ENCODE data around the gene SEMA3F.

The SEMA3F gene

DNA sequence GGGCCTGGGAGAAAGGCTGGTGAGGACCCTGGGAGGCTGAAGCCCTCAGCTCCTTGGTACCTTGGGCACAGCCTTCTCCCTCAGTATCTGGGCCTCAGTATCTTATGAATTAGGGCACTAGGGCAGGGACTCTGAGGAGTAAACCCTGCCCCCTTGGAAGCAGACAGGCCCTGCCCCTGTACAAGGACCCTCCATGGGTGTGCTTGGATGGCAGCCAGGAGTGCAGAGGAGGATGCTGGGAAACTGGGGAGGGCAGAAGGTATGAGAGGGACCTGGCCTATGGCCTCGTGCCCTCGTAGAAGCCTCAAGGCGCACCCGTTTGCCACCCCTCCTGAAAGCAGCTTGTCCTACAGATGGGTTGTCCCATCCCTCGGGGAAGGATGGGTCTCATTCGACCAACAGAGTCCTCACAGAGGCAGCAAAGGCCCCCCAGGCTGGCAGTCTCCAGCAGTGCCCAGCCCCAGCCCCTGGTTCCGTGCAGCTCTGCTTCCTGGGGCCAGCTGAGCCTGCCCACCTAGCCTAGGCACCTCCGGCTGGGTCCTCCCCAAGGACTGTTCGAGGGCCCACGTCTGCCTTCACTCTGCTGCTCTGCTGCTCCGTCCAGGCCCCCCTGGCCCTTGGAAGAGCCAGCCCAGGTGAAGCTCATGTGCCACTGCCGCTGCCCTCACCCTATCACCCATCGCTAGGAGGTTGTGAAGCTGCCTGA, 15.3 kb upstream of the SEMA3F start:
- H3K4me3 Mint-ChIP-seq: no peak overlapping the region
- H3K4me1 Mint-ChIP-seq: peaks cover 10% of the 10 kb centered on the region
- DNase-seq (ENCODE audit: low spot score in 2 of 2): no peak
- ATAC-seq: no peak
- H3K9me3 Mint-ChIP-seq: no peaks in the 10 kb centered on the region
- no peak overlapping the region for H3K27ac Mint-ChIP-seq
- no peaks in the 10 kb centered on the region for H3K36me3 Mint-ChIP-seq

DNA sequence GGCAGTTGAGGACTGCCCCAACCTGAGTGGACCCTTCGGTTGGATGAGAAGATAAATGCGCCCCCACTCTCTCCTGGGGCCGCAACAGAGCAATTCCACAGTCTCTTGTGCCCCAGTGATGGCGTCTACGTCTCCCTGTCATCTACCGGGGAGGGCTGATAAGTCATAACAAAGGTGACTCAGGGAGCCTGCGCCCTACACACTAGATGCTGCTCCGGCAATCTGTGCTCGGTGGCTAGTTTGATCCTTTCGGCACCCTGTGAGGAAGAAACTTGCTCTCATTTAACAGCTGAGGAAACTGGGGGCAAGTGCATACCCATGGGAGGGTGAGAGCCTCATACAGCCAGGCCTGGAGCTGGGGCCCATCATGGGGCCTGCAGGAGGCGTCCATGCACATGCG, 14.1 kb upstream of the SEMA3F start:
- Mint-ChIP-seq H3K27ac (peak overlapping the region; percentile 58), H3K36me3 (no peaks in the 10 kb centered on the region), H3K9me3 (no peaks in the 10 kb centered on the region), H3K4me1 (peaks cover 10% of the 10 kb centered on the region), H3K4me3 (no peak overlapping the region)
- no peak for ATAC-seq
- no peak for DNase-seq (ENCODE audit: low spot score in 2 of 2)

DNA sequence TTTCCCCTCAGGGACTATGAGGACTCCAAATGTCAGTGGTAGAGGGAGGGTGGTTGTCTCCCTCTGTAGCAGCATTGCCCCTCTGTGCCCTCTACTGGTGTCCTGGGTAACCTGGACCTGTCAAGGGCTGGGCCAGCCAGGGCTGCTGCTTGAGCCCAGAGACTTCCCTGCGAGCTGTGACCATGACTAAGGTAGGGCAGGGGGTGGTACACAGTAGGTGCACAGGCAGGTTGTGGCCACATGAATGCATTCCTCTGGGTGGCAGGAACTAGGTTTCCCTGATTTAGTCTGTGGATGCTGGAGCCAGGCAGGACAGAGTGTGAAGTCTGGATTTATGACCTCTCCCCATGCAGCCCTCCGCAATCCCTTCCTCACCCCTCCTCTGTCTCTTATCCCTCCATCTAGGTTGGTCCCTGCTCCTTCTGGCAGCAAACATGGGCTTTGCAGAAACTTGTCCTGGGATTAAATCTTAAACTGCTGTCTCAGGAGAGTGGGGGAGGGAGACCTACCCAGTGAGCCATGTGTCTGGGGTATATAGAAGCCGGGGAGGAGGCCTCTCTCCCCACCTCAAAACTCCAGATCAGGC, 8.7 kb upstream of the SEMA3F start:
- ATAC-seq: no peak

DNA sequence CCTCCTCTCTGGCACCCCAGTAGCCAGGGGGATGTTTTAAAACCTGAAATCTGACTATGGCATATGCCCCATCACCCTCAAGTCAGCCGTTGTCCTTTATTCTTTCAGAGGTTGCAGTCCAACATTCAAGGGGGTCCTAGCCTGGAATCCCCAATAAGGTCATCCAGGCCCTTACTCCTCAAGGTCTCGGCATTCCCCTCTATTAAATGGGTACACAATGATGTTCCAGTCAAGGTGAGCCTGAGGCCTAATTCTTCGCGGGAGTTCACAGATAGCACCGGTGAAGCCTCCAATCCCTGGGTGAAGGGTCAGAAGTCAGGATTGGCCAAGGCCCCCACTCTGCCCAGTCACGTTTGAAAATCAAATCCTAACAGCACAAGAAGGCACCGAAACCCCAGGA, 8.1 kb upstream of the SEMA3F start:
- ATAC-seq (no peak), DNase-seq (ENCODE audit: low spot score in 2 of 2) (no peak)
- no peak overlapping the region for H3K27ac Mint-ChIP-seq
- H3K36me3 Mint-ChIP-seq: no peaks in the 10 kb centered on the region
- H3K9me3 Mint-ChIP-seq: no peaks in the 10 kb centered on the region
- H3K4me1 Mint-ChIP-seq: no peaks in the 10 kb centered on the region
- no peak overlapping the region for H3K4me3 Mint-ChIP-seq

More for the DNA sequence above, 8.7 kb upstream of the SEMA3F start:
- no peaks in the 10 kb centered on the region for H3K36me3 Mint-ChIP-seq
- no peak for DNase-seq (ENCODE audit: low spot score in 2 of 2)
- H3K9me3 Mint-ChIP-seq: no peaks in the 10 kb centered on the region
- no peaks in the 10 kb centered on the region for H3K4me1 Mint-ChIP-seq
- no peak overlapping the region for H3K27ac Mint-ChIP-seq
- H3K4me3 Mint-ChIP-seq: no peak overlapping the region

DNA sequence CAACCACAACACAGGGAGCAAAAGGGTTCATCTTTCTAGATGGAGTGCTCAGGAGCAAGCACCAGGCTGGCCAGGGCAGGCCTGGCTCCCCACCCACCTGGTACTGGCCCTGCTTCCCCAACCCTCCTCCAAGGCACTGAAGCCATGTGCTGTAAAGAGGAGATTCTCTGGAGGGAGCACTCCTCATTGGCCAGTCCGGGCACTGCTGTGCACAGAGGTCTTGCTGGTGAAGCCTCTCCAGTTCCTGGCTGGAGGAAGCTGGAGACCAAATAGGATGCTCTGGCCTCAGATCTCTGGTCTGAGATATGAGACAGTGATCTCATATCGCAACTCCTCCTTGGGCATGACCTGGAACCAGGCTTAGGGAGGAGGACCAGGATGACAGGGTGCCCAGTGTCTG, 7.7 kb upstream of the SEMA3F start:
- Mint-ChIP-seq H3K9me3 (no peaks in the 10 kb centered on the region), H3K4me3 (no peak overlapping the region), H3K4me1 (no peaks in the 10 kb centered on the region), H3K27ac (no peak overlapping the region), H3K36me3 (no peaks in the 10 kb centered on the region)
- DNase-seq (ENCODE audit: low spot score in 2 of 2) (no peak), ATAC-seq (no peak)

DNA sequence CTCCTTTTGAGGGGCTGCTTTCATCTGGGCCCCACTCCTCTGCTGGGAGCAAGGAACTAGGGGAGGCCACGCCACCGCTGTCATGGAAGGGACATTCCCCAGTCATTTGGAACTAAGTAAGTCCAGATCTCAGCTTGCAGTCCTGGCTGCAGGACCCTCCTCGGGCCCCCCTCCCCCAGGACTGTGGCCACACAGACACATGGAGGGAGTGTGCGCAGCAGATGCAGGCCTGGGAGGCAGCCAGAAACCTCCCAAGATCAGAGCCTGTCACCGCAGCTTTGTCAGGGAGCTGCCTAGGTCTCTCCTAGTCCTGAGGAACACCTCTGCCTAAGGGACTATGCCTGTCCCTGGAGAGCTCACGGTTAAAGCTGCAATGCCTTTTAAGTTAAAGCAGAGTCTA, 7.3 kb upstream of the SEMA3F start:
- Mint-ChIP-seq H3K36me3 (no peaks in the 10 kb centered on the region), H3K4me3 (no peak overlapping the region), H3K9me3 (no peaks in the 10 kb centered on the region), H3K27ac (no peak overlapping the region), H3K4me1 (no peaks in the 10 kb centered on the region)
- DNase-seq (ENCODE audit: low spot score in 2 of 2): no peak
- no peak for ATAC-seq

DNA sequence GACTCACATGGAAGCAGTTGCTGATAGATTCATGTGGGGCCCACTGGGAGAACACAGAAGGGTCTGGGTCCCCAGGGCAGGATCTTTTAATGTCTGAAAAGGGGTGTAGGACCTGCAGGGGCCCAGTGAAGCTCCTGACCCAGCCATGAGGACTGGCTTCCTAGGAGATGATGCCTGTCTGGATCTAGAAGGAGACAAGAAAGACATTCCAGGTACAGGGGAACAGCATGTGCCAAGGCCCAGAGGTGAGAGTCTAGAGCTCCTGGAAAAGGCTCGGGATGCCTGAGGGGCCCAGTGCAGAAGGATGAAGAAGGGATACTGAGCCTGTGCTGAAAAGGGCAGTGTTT, 4.7 kb upstream of the SEMA3F start:
- DNase-seq (ENCODE audit: low spot score in 2 of 2) (no peak), ATAC-seq (no peak)
- Mint-ChIP-seq H3K4me1 (peaks cover 7% of the 10 kb centered on the region), H3K9me3 (no peaks in the 10 kb centered on the region), H3K4me3 (no peak overlapping the region), H3K36me3 (no peaks in the 10 kb centered on the region), H3K27ac (no peak overlapping the region)

DNA sequence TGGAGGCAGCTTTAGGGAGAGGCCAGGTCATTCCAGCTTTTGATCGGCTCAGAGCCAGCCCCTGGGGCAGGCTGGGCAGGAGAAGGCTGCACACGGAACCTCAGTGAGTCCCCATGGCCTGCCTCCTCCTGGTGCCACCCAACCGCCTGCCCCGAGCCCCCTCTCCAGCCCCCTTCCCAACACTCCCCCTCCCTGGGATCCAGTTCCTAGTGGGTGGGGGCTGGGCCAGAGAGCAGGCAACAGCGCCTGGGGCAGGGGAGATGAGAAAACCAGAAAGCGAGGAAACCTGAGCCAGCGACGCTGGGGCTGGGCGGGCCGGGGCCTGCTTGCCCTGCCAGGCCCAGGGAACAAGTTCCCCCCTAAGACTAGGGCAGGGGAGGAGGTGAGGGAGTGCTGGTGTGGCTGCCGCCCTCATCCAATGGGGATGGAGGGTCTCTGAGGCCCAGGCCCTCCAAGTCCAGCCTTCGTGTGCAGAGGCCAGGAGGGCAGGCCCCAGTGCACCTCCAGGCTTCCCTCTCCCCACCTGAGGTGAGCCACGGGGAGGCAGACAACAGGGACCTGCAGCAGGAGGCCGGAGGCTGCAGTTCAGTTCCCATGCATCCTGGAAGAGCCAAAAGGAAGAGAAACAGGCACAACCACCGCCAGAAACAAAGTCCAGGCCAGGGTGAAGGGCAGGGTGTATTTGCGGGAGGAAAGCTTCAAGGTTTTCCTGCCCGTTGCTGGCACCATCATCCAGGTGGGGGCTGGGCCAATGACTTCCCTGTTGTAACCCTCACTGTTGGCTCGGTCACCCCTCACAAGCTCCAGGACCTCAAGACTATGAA, 4.0 kb upstream of the SEMA3F start:
- ATAC-seq: no peak

DNA sequence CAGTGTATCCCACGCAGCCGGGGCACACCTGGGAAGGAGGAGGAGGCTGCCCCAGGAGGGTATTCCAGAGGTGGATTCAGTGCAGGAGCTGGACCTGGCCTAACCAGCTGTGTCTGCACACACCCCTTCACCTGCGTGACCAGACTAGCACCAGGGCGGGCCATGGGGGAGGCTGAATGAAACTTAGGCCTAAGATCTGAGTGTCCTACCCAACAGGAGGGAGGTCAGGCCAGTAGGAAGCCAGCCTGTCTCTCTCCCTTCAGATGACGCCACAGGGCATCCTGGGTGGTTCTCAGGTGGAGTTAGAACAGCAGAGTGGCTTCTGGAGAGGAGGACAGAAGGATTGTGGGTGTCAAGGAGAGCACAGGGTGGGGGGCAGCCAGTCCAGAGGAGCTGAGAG, 3.4 kb upstream of the SEMA3F start:
- DNase-seq (ENCODE audit: low spot score in 2 of 2) (no peak), ATAC-seq (no peak)
- Mint-ChIP-seq H3K27ac (no peak overlapping the region), H3K4me1 (peaks cover 17% of the 10 kb centered on the region), H3K4me3 (no peak overlapping the region), H3K36me3 (no peaks in the 10 kb centered on the region), H3K9me3 (no peaks in the 10 kb centered on the region)

More for the DNA sequence above, 4.0 kb upstream of the SEMA3F start:
- peaks cover 12% of the 10 kb centered on the region for H3K4me1 Mint-ChIP-seq
- no peaks in the 10 kb centered on the region for H3K36me3 Mint-ChIP-seq
- no peak overlapping the region for H3K4me3 Mint-ChIP-seq
- no peak for DNase-seq (ENCODE audit: low spot score in 2 of 2)
- H3K9me3 Mint-ChIP-seq: no peaks in the 10 kb centered on the region
- H3K27ac Mint-ChIP-seq: no peak overlapping the region

DNA sequence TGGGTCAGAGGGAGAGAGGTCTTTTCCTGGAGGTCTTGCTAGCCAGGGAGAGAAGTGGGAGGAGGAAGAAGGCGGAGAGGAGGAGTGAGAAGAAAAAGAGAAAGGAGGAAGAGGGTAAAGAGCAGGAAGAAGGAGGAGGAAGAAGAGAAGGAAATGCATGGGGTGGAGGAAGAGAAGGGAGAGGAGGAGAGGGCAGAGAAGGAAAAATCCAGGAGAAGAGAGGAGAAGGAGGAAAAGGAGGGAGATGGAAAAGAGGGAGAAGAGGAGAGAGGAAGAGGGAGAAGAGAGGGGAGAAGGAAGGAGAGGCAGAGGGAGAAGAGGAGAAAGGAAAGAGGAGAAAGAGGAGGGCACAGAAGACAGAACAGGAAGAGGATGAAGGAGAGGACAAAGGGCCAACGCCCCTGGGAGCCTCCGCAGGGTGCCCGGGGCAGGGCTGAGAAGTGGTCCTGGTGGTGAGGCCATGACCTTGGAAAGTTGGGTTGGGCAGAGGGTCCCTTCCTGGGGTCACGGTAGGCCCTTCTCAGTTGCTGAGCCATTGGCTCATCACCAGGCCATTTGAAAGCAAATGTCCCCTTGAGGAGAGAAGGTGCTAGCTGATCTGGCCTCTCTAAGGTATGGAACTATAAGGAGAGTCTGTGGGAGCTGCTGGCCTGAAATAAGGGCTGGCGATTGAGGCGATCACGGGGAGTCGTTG, 1.2 kb upstream of the SEMA3F start:
- peaks cover 17% of the 10 kb centered on the region for H3K4me1 Mint-ChIP-seq
- no peak for DNase-seq (ENCODE audit: low spot score in 2 of 2)
- ATAC-seq: no peak
- H3K27ac Mint-ChIP-seq: peak overlapping the region; percentile 69
- H3K4me3 Mint-ChIP-seq: peak overlapping the region; percentile 73
- no peaks in the 10 kb centered on the region for H3K9me3 Mint-ChIP-seq
- H3K36me3 Mint-ChIP-seq: no peaks in the 10 kb centered on the region

DNA sequence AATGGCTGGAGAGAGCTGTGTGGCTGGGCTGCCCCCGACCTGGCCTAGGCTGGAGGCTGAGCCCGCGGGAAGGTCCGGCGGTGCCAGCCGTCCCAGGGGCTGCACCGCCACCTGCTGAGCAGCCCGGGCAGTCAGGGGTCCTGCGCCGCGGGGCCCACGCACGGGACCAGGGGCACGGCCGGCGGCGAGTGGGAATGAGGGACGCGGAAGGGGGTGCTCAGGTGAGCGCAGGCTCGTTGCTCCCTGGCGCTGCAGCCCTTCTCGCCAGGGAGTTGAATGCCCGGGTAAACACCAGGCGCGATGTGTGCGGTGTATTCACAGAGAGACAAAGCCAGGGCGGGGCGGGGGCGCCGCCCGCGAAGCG, 666 bp upstream of the SEMA3F start:
- Mint-ChIP-seq H3K9me3 (no peaks in the 10 kb centered on the region), H3K27ac (peak overlapping the region; percentile 69), H3K4me3 (peak overlapping the region; percentile 73), H3K36me3 (no peaks in the 10 kb centered on the region), H3K4me1 (peaks cover 17% of the 10 kb centered on the region)
- DNase-seq (ENCODE audit: low spot score in 2 of 2): peak in 1 of 2 donors; percentile 70
- peak; percentile 56 for ATAC-seq

DNA sequence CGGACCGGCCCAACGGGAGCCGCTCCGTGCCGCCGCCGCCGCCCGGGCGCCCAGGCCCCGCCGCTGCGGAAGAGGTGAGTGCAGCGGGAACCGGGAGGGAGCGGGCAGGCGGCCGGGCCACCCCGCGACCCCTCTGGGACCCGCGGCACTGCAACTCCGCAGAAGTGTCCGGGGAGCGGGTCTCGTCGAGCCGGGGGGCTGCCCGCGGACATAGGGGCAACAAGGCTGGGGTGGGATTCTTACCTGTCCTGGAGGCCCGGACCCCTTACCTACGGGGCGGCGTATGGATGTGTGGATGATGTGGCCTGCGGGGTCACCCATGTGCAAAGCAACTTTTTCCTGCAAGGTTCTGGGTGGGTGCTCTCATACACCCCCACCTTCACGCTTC, 361 bp downstream of the SEMA3F start:
- no peak overlapping the region for H3K27ac Mint-ChIP-seq
- H3K9me3 Mint-ChIP-seq: no peaks in the 10 kb centered on the region
- H3K4me3 Mint-ChIP-seq: peak overlapping the region; percentile 67
- H3K36me3 Mint-ChIP-seq: no peaks in the 10 kb centered on the region
- no peak for ATAC-seq
- no peak for DNase-seq (ENCODE audit: low spot score in 2 of 2)
- H3K4me1 Mint-ChIP-seq: peaks cover 17% of the 10 kb centered on the region

DNA sequence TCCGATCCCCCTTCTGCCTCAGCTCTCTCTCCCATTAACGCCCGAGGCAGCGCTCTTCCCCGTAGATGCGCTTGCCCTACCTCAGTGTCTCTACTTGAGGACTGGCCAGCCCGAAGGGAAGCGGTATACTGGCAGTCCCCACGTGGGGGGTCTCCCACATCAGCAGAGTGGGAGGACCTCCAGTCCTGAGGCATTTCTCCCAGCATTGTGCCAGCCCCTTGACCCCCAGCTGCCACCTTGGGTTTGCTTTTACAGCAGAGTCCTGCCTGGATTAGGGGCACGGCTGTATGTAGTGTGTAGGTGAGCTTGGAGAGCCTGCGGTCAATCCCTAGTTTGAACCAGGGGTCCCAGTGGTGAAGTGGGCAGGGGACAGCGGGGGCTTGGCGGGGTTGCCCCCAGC, 767 bp downstream of the SEMA3F start:
- DNase-seq (ENCODE audit: low spot score in 2 of 2) (no peak), ATAC-seq (no peak)
- Mint-ChIP-seq H3K4me1 (peaks cover 17% of the 10 kb centered on the region), H3K27ac (no peak overlapping the region), H3K9me3 (no peaks in the 10 kb centered on the region), H3K4me3 (peak overlapping the region; percentile 67), H3K36me3 (no peaks in the 10 kb centered on the region)

DNA sequence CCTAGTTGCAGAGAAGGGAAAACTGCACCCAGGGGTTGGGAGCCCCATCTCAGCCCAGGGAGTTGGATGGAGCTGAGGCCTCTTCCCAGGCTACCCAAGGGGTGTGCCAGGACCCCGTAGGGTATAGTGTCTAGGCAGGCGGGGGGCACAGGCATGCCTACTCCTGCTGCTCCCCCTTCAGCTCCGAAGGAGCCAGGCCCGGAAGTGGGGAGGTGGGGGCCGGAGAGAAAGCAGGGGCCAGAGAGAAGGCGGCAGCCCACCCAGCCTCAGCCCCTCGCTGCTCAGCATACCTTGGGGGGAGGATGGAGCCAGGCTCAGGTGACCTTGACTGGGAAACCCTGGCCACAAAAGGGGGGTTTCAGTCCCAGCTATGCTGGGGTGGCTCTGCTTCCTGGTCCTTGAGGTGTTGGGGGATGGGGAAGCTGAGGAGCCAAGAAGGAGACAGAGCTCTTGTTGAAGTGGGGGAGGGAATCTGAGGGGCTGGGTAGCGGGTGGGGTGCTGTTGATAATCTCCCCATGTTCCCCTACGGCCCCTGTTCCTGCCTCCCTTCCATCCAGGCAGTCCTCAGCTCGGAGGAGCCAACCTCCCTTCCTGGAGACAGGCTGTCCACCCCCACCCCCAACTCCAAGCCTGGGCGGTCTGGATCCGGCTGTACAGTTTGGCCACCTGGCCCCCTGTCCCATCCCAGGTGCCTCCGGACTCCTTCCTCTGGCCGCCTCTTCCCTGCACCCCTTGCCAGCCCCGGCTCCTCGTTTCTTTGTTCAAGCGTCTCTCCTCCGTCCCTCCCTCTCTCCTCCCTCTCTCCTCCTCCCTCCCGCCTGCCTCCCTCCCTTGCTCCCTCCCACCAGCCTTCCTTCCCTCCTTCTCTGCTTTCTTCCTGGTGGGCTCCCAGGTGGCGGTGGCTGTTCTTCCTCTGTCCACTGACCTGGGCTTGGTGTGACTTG, 1.7 kb downstream of the SEMA3F start:
- Mint-ChIP-seq H3K9me3 (no peaks in the 10 kb centered on the region), H3K4me3 (no peak overlapping the region), H3K4me1 (peaks cover 17% of the 10 kb centered on the region), H3K27ac (no peak overlapping the region), H3K36me3 (no peaks in the 10 kb centered on the region)
- ATAC-seq (no peak), DNase-seq (ENCODE audit: low spot score in 2 of 2) (no peak)
